ENCODE results near the gene ARID5A.

DNA sequence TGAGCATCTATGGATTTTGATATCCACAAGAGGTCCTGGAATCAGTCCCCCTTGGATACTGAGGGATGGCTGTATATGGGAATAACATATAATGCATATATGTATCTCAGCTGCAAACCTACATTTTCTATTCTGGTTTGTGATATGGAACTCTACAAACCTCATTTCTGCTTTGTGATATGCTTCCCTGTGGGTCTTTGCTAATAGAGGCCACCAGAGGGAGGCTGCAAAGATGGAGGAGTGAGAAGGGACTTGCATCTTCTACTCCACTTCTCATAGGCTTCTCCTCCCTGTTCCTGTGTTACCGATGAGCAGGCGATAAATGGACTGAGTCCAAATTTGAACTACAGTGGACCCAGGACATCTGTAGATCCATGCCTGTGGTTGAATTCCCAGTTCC lies 37.8 kb downstream of the ARID5A start:
- no peak for TF ChIP-seq POLR2A (IDR thresholded peaks at IDR 0.05)
- TF ChIP-seq, protein P1, sequence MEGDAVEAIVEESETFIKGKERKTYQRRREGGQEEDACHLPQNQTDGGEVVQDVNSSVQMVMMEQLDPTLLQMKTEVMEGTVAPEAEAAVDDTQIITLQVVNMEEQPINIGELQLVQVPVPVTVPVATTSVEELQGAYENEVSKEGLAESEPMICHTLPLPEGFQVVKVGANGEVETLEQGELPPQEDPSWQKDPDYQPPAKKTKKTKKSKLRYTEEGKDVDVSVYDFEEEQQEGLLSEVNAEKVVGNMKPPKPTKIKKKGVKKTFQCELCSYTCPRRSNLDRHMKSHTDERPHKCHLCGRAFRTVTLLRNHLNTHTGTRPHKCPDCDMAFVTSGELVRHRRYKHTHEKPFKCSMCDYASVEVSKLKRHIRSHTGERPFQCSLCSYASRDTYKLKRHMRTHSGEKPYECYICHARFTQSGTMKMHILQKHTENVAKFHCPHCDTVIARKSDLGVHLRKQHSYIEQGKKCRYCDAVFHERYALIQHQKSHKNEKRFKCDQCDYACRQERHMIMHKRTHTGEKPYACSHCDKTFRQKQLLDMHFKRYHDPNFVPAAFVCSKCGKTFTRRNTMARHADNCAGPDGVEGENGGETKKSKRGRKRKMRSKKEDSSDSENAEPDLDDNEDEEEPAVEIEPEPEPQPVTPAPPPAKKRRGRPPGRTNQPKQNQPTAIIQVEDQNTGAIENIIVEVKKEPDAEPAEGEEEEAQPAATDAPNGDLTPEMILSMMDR (IDR thresholded peaks at IDR 0.05), result no peak

Measured in right lobe of liver (tissue), 4 donors.